ENCODE results near the gene ZNF415.

GRCh38 chr19:53088091-53088490, 44.6 kb downstream of the ZNF415 start:
- TF ChIP-seq CTCF (IDR thresholded peaks at IDR 0.05; ENCODE audit: low read depth, low read length) (no peak), EZH2phosphoT487 (IDR thresholded peaks at IDR 0.05; ENCODE audit: low read depth) (no peak)
